Coronary artery (tissue), 2 donors: ENCODE measurements around the gene TMEM121.

Experiments used
- DNase-seq: peaks from one replicate; pipeline ENCODE4 v3.0.0-alpha.2; 2017; ENCODE audit warnings: low spot score
- H3K27ac ChIP-seq, 2 donors: fragments of 200-600 bp; sonication (generic); one replicate each; pipeline ENCODE4 v1.5.1; 2016 to 2019
- H3K4me3 ChIP-seq: fragments of 200-600 bp; sonication (generic); 2 replicates; pipeline ENCODE4 v1.5.1; 2016; ENCODE audit warnings: mild to moderate bottlenecking, moderate library complexity
- CTCF ChIP-seq: fragments of 200-600 bp; sonication (generic); IDR thresholded peaks from one replicate; pipeline ENCODE4 v1.5.1; 2019; ENCODE audit warnings: antibody characterized with exemption

The TMEM121 gene

GRCh38 chr14:105500036-105500725, 26.2 kb upstream of the TMEM121 start:
- TF ChIP-seq CTCF = no peak
- Histone ChIP-seq H3K27ac (peak overlapping the region in 1 of 2 donors; percentile 45), H3K4me3 (no peak overlapping the region)
- DNase-seq = peak; percentile 79

GRCh38 chr14:105500726-105501101, 25.7 kb upstream of the TMEM121 start:
- DNase-seq = no peak
- Histone ChIP-seq H3K4me3 (no peak overlapping the region), H3K27ac (no peak overlapping the region)
- TF ChIP-seq CTCF = no peak

GRCh38 chr14:105501504-105502291, 24.7 kb upstream of the TMEM121 start:
- no peak overlapping the region for H3K27ac ChIP-seq
- no peak for TF ChIP-seq CTCF
- H3K4me3 ChIP-seq = no peak overlapping the region
- peak; percentile 65 for DNase-seq

GRCh38 chr14:105502446-105503295, 23.7 kb upstream of the TMEM121 start:
- no peak overlapping the region for H3K4me3 ChIP-seq
- DNase-seq = peak; percentile 72
- no peak for TF ChIP-seq CTCF
- no peak overlapping the region for H3K27ac ChIP-seq

- TF ChIP-seq CTCF = no peak
- no peak overlapping the region for H3K27ac ChIP-seq
- peak; percentile 69 for DNase-seq
- H3K4me3 ChIP-seq = no peak overlapping the region
Measured at GRCh38 chr14:105503296-105503640, 23.1 kb upstream of the TMEM121 start.

- peak; percentile 57 for DNase-seq
- H3K4me3 ChIP-seq = no peak overlapping the region
- TF ChIP-seq CTCF = no peak
- no peak overlapping the region for H3K27ac ChIP-seq
Measured at GRCh38 chr14:105503935-105504692, 22.3 kb upstream of the TMEM121 start.
